ENCODE results near the gene HNRNPL.
A peak's percentile ranks its signal among the peaks of the same experiment; 100 is the strongest.
"Not testable (repeated sequence)": the region's sequence is repeated elsewhere in the genome, so short reads cannot be mapped to it uniquely, and the experiment has no call there.

Gene HNRNPL

DNA sequence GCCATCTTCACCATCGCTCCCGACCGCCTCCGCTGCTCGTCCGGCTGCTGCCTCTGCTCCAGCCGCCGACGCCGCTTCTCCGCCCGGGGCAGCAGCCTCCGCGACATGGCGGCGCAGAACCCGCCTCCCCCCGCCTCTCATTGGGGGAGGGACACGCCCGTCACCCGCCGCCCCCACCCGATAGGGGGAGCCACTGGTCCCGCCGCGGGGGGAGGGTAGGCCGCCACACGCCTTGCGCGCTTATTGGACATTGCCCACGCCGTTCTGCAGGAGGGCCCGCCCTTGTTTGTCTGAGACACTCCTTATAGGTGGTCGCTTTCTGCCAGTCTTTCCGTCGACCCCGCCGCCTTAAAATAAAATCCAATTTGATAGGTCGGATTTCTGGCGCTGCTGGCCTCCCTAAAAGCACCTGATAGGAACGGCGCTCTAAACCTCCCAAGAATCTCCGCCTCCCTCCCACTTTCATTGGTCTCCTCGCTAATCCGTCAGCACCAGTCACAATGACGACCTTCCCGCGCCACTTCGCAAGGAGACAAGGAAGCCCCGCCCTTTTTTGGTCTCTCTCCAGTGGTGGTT is at the start of gene HNRNPL:
TSS of gene HNRNPL (minus strand) at position 127 of the 576 bp plus-strand sequence. CDS start at position 107, 20 bp downstream.
- peak; percentile 98 for DNase-seq (ENCODE audit: low read depth in 2 of 2)

DNA sequence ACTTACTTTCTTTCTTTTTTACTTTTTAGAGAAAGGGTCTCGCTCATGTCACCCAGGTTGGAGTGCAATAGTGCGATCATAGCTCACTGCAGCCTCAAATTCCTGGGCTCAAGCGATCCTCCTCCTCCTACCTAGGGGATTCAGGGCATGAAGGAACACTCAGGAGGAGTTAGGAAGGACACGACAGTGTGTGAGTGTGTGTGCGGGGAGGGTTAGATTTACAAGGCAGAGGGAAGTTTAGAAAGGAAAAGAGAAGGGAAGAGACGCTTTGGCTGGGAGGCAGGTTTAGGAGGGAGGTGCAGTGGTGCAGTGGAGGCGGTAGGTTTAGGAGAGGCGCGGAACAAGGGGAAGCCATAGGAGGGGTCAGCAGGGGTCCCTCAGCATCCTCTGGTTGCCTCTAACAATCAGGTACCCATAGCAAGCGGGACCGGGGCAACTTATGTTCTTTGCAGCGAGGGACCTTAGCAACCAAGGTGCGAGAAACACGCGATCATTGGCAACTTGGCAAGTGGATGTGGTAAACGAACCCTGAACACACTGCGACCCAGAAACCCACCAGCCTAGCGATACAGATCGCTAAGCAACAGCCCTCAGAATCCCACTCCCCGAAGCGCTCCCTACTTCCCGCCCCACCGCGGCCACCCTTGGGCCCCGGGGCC is 49.1 kb upstream of the HNRNPL start:
- no peak for DNase-seq (ENCODE audit: low read depth in 2 of 2)

- DNase-seq (ENCODE audit: low read depth in 2 of 2) = no peak
Measured at GRCh38 chr19:38894968-38895367, 45.2 kb upstream of the HNRNPL start.

DNA sequence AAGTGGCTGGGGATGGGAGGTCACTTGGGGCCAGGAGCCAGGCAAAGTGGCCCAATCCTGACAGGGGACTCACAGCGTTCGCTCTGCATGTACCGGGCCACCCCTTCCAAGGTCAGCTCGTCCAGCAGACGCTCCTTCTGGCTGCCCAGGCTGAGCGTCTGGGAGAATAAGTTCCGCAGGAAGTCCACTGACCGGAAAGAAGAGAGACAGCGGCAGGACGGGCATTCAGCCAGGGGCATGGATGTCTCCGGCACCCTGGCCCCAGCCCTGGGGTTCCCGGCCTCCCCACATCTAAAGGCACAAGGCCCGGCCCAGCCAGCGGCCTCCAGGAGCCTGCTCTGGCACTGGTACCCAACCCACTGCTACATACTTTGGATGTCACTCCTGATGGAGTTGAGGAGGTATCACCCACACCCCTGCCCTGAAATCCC is 43.6 kb upstream of the HNRNPL start:
- DNase-seq (ENCODE audit: low read depth in 2 of 2) = no peak

GRCh38 chr19:38892841-38893240 is 43.1 kb upstream of the HNRNPL start:
- DNase-seq (ENCODE audit: low read depth in 2 of 2) = no peak

DNA sequence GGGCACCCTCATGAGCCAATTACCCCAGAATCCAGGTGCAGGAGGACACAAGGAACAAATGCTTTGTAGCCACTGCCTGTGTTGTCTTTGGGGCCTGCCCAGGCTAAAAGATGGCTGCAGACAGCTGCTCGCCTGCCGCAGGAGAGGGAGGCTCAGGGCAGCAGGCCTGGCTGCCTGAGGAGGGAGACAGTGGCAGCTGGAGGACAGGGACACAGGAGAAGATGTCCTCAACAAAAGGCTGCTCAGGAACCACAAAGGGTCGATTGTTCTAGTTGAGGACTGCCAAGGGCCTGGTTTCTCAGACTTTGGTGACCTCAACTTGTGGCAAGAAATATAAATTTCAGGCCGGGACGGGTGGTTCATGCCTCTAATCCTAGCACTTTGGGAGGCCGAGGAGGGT is 42.0 kb upstream of the HNRNPL start:
- DNase-seq (ENCODE audit: low read depth in 2 of 2) = no peak

DNA sequence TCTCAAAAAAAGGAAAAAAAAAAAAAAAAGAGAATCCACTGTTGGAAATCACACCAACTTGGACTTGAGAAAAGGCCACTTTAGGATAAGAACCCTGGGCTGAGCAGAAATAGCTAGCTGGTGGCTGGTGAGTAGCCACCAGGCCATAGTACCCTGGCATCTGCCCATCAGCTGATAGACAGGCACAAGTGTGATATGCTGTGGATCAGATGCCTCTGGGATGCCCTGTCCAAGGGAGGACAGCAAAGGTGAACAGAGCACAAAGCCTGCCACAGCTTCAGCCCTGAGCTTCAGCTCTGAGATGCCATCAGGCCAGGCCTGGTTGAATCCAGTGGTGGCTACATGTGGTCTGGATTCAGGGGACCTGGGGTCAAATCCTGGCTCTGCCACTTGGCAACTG is 40.9 kb upstream of the HNRNPL start:
- DNase-seq (ENCODE audit: low read depth in 2 of 2) = no peak

GRCh38 chr19:38889803-38890202 is 40.0 kb upstream of the HNRNPL start:
- DNase-seq (ENCODE audit: low read depth in 2 of 2) = no peak

DNA sequence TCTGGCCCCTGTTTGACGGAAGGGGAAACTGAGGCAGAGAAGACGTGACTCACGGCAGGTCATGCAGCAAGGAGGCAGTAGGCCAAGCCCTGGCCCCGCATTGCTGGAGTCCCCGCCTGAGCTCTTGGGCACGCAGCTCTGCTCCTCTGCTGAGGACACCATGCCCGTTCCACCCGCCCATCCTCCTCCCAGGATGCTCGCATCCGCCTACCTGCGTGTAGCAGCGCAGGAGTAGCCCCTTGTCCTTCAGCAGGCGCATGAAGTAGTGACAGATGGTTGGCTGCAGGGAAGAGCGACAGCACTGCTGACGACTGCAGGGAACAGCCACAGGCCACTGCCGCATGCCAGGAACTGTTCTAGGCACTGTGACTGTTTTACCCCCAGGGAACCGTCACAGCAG is 39.1 kb upstream of the HNRNPL start:
- DNase-seq (ENCODE audit: low read depth in 2 of 2) = no peak

- not testable (repeated sequence) for DNase-seq (ENCODE audit: low read depth in 2 of 2)
Measured at GRCh38 chr19:38884691-38885090, 34.9 kb upstream of the HNRNPL start.

GRCh38 chr19:38883286-38883685 is 33.5 kb upstream of the HNRNPL start:
- DNase-seq (ENCODE audit: low read depth in 2 of 2) = no peak

GRCh38 chr19:38880882-38881609 is 31.3 kb upstream of the HNRNPL start:
- no peak for DNase-seq (ENCODE audit: low read depth in 2 of 2)

DNA sequence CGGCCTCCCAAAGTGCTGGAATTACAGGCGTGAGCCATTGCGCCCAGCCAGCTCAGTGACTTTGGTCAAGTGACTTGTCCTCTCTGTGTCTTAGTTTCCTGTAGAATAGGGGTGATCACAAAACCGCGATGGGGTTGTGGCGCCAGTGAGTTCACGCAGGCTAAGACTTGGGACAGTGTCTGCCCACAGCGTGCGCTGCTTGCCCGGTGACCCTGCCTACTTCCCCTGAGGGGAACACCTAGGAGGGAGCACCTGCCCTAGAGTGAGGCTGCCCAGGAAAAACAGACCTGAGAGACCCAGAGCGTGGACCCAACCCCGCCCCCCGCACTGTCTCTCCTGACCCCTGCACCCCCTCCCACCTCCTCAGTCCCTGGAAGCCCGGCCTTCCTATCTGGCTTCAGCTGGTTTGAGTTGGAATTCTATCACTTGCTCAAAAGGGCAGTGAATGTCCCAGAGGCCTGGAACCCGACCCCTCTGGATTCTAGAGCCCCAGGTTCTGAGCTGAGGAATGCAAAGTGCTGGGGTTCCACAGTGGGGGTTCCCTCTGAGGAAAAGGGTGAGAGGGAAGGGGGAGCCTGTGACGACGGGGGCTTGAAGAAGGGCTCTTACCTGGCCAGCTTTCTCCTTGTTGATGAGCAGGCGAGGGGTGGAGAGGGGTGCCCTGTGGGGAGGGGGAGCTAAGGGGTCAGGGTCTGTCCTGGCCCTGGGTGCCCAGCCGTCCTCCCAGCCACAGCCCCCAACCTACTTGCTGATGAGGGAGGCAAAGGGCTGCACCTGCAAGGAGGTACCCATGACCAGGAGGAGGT is 30.5 kb upstream of the HNRNPL start:
- DNase-seq (ENCODE audit: low read depth in 2 of 2) = no peak

DNA sequence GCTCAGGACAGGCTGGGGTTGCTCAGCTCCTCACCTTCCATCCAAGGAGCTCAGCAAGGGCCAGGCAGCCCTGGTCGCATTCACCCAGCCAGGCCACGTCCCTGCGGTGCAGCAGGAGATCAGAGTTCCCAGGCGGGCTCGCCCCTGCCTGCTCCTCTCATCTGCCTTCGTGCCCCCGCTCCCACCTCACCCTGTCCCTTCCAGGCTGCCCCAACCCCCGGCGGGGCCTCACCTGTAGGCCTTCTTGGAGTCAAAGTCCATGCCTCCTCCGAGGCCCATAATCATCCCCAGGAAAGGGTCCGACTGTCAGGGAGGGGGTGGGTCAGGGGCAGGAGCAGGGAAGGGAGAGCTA is 29.6 kb upstream of the HNRNPL start:
- DNase-seq (ENCODE audit: low read depth in 2 of 2) = no peak

DNA sequence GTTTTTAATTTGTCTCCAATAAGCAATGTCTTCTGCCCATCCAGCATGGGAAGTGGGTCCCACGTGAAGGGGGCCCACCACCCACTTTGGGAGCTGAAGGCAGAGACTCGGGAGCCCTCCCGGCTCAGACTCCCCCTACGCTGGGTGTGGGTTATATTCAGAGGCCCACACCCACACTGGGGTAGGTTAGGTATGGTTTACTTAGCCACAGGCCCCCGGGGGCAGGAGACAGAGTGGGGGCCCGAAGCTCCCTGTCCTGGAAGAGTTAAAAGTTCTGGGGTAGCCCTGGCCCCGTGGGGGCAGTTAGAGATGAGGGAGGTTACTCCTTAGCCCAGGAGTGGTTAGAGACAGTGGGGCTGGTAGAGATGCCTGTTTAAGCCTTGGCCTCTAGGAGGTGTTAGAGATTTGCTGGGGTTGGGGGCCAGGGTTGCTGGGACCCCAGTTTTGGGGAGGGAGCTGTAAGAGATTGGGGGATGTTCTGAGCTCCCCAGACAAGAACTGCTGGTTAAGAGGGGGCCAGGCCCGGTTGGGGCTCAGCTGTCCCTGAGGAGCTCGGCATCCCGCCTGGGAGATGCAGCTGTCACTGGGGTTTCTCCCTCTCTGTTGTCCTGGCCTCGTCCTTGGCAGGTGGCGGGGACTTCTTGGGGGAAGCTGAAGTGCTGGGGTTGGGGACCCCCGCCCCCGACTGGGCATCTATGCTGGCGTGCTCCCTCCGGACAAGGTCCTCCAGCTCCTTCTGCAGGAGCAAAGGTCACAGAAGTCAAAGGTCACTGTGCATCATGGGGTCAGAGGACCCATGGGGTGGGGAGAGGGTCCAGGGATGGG is 29.0 kb upstream of the HNRNPL start:
- no peak for DNase-seq (ENCODE audit: low read depth in 2 of 2)

- peak; percentile 51 to 55 for DNase-seq (ENCODE audit: low read depth in 2 of 2)
Measured at GRCh38 chr19:38877781-38878574, 28.2 kb upstream of the HNRNPL start, which contains the start of gene RINL. Gene RINL, minus strand, starts transcription at chr19:38878275. Its CDS starts 1,533 bp downstream, at chr19:38876742.

GRCh38 chr19:38875656-38876395 is 26.0 kb upstream of the HNRNPL start:
- no peak for DNase-seq (ENCODE audit: low read depth in 2 of 2)

DNA sequence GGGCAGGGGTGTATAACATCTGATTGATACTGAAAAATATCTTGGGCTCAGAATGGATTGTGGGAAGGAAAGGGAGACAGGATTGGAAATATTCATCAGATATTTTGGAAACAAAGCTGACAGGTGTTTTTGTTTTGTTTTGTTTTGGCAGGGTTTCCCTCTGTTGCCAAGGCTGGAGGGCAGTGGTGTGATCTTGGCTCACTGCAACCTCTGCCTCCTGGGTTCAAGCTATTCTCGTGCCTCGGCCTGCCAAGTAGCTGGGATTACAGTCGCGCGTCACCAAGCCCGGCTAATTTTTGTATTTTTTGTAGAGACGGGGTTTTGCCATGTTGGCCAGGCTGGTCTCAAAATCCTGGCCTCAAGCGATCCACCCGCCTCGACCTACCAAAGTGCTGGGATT is 23.6 kb upstream of the HNRNPL start:
- not testable (repeated sequence) for DNase-seq (ENCODE audit: low read depth in 2 of 2)

- DNase-seq (ENCODE audit: low read depth in 2 of 2) = no peak
Measured at GRCh38 chr19:38870612-38871011, 20.8 kb upstream of the HNRNPL start.

Data from stimulated activated CD8-positive, alpha-beta memory T cell treated with anti-CD3 and anti-CD28 coated beads, Interleukin-2, amount 100 ng/mL, for 48 hours (primary cell).